Stimulated activated naive CD8-positive, alpha-beta T cell treated with anti-CD3 and anti-CD28 coated beads, Interleukin-15, Interleukin-2, amounts not matched to agents 100 ng/mL and 50 ng/mL, for 24 hours (primary cell): ENCODE measurements around the gene SIGLEC9.
"Not testable (repeated sequence)": the region's sequence is repeated elsewhere in the genome, so short reads cannot be mapped to it uniquely, and the experiment has no call there.

Experiments used
- H3K27ac Mint-ChIP-seq: one replicate; pipeline ENCODE4 v1.8.0; 2021; ENCODE audit warnings: mild to moderate bottlenecking, mixed read lengths
- H3K27me3 Mint-ChIP-seq: one replicate; pipeline ENCODE4 v1.8.0; 2021; ENCODE audit warnings: mixed read lengths
- H3K36me3 Mint-ChIP-seq: one replicate; pipeline ENCODE4 v1.8.0; 2021; ENCODE audit warnings: low read depth, mixed read lengths
- H3K4me1 Mint-ChIP-seq: one replicate; pipeline ENCODE4 v1.8.0; 2021; ENCODE audit warnings: low read depth, mixed read lengths
- H3K4me3 Mint-ChIP-seq: one replicate; pipeline ENCODE4 v1.8.0; 2021; ENCODE audit warnings: mild to moderate bottlenecking, mixed read lengths
- H3K9me3 Mint-ChIP-seq: one replicate; pipeline ENCODE4 v1.8.0; 2021; ENCODE audit warnings: mixed read lengths

Gene SIGLEC9

DNA sequence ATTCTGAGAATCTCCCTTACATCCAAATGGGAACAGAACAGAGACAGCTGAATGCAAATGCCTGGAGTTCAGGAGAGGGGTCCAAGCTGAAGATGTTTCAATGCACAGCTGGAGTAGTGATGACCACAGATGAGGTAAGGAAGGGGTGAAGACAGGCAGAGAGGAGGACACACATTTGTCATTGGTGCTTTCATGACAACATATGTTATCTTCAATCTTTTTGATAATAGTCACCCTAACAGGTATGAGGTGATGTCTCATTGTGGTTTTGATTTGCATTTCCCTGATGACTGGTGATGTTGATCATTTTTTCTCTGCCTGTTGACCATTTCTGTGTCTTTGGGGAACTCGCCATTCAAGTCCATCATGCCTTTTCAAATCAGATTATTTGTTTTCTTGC, 36.6 kb downstream of the SIGLEC9 start:
- no peaks in the 10 kb centered on the region for H3K9me3 Mint-ChIP-seq
- no peak overlapping the region for H3K4me3 Mint-ChIP-seq
- no peak overlapping the region for H3K27ac Mint-ChIP-seq
- H3K36me3 Mint-ChIP-seq = no peaks in the 10 kb centered on the region
- H3K4me1 Mint-ChIP-seq = peaks cover 10% of the 10 kb centered on the region
- peaks cover 3% of the 10 kb centered on the region for H3K27me3 Mint-ChIP-seq

DNA sequence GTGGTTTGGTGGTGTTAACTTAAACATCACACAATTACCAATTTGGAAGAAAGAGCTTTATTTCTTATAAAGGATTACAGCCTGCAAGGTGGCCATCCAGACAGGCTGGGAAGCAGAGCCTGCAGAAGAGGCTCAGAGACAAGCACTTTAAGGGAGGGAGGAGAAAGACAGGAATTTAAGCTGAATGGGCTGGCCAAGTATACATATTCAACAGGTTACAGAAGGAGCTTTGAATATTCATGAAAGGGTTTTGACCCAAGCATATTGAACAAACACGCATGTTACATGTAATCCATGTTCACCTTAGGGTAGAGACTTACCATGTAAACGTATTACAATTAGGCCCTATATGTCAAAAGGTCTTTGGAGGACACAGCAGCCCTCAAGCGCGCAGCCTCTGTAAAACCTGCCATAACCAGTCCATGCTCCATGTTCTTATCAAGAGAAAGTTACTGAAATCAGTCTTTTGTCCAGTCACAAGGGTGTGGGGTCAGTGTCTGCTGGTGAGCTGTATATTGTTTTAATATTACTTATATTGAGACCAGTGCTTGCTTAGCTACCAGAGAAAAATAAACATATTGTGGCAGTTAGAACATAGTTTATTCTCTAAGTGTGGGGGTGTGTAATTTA, 37.3 kb downstream of the SIGLEC9 start:
- peaks cover 15% of the 10 kb centered on the region for H3K4me1 Mint-ChIP-seq
- H3K4me3 Mint-ChIP-seq = no peak overlapping the region
- H3K9me3 Mint-ChIP-seq = no peaks in the 10 kb centered on the region
- H3K27me3 Mint-ChIP-seq = peaks cover 3% of the 10 kb centered on the region
- H3K36me3 Mint-ChIP-seq = no peaks in the 10 kb centered on the region
- H3K27ac Mint-ChIP-seq = no peak overlapping the region

DNA sequence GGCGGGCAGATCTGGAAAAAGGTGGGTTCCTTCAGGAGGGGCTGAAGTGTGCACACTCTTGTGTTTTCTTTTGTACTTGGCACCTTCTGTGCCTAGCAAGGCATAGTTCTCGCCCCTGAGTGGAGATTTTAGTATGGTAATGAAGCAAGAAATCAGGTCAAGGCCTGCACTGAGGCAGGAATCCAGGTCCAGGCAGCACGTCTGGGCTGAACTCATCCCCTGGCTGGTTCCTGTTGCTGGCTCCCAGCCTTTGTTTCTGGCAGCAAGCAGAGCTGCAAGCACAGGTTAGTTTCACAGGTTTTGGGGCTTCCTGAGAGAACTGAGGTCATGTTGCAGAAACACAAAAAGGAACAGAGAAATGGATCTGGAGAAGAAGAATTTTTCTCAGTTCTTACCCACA, 38.6 kb downstream of the SIGLEC9 start:
- Mint-ChIP-seq H3K27me3 (peaks cover 3% of the 10 kb centered on the region), H3K9me3 (no peaks in the 10 kb centered on the region), H3K4me3 (no peak overlapping the region), H3K4me1 (peaks cover 28% of the 10 kb centered on the region), H3K27ac (no peak overlapping the region), H3K36me3 (no peaks in the 10 kb centered on the region)

DNA sequence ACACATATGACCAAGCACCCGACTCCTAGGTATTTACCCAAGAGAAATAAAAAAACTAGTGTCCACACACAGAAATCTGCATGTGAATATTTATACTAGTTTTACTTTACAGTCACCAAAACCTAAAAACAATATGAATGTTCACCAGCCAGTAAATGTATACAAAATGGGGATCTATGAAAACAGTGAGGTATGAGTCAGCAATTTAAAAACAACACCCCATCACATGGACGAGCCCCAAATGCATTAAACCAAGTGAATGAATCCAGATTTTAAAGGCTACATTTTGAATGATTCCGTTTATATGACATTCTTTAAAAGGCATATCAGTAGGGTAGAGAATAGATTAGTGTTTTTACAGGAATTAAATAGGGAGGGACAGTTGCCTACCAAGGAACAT, 39.5 kb downstream of the SIGLEC9 start:
- no peak overlapping the region for H3K4me3 Mint-ChIP-seq
- H3K27ac Mint-ChIP-seq = no peak overlapping the region

DNA sequence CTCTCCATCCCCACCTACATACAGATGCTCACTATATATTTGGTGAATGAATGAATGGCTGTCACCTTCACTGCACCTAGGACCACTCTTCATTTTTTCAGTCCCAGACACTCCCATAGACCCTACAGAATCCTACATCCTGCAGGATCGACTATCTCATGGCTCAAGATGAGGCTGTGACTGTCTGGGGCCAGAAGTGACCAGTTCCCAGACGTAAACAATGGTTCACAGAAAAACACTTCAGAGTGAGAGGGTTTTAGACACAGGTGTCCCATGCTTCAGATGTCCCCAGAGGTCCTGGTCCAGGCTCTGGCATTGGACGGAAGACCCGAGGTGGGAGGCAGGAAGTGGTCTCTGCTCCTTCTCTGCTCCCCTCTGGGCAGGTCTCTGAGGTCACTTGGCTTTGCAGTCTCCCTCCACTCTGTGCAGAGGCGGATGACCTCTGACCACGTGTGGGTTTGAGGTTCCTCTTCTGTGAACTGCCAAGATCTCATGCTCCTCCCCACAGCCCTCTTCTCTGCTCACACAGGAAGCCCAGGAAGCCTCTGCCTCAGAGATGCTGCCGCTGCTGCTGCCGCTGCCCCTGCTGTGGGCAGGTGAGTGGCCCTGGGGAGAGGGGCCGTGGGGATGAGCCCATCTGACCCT, 42.3 kb downstream of the SIGLEC9 start:
- Mint-ChIP-seq H3K4me1 (peaks cover 29% of the 10 kb centered on the region), H3K27me3 (no peaks in the 10 kb centered on the region), H3K36me3 (no peaks in the 10 kb centered on the region), H3K4me3 (no peak overlapping the region), H3K27ac (no peak overlapping the region), H3K9me3 (no peaks in the 10 kb centered on the region)

More for the DNA sequence above, 39.5 kb downstream of the SIGLEC9 start:
- H3K27me3 Mint-ChIP-seq = no peaks in the 10 kb centered on the region
- H3K4me1 Mint-ChIP-seq = peaks cover 30% of the 10 kb centered on the region
- no peaks in the 10 kb centered on the region for H3K9me3 Mint-ChIP-seq
- no peaks in the 10 kb centered on the region for H3K36me3 Mint-ChIP-seq

DNA sequence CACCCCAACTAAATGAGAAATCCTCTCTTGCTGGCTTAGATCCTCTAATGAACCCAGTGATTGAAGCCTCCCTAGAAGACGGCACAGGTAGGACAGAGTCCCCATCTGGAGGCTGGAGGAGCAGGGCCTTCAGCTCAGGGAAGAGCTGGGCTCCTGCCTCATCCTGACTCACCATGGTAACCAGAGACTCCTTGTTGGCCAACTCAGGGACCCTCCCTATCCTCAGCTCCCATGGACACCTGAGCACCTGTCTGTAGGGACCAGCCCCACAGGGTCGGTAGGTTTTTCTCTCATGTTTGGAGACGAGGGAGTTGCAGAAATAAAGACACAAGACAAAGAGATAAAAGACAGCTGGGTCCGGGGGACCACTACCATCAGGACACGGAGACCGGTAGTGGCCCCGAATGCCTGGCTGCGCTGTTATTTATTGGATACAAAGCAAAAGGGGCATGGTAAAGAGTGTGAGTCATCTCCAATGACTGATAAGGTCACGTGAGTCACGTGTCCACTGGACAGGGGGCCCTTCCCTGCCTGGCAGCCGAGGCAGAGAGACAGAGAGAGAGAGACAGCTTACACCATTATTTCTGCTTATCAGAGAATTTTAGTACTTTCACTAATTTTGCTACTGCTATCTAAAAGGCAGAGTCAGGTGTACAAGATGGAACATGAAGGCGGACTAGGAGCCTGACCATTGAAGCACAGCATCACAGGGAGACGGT, 44.0 kb downstream of the SIGLEC9 start:
- Mint-ChIP-seq H3K27me3 (no peaks in the 10 kb centered on the region), H3K27ac (no peak overlapping the region), H3K4me3 (no peak overlapping the region), H3K36me3 (no peaks in the 10 kb centered on the region), H3K4me1 (peaks cover 29% of the 10 kb centered on the region), H3K9me3 (no peaks in the 10 kb centered on the region)

DNA sequence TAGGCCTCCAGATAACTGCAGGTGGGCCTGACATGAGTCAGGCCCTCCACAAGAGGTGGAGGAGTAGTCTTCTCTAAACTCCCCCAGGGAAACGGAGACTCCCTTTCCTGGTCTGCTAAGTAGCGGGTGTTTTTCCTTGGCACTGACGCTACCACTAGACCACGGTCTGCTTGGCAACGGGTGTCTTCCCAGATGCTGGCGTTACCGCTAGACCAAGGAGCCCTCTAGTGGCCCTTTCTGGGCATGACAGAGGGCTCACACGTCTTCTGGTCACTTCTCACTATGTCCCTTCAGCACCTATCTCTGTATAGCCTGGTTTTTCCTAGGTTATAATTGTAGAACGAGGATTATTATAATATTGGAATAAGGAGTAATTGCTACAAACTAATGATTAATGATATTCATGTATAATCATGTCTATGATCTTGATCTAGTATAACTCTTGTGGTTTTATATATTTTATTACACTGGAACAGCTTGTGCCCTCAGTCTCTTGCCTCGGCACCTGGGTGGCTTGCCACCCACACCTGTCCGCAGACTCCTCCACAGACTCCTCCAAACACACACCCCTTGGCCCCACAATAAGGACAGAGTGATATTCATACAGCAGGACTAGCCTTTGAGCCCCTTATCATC, 44.7 kb downstream of the SIGLEC9 start:
- H3K4me3 Mint-ChIP-seq = not testable (repeated sequence)

DNA sequence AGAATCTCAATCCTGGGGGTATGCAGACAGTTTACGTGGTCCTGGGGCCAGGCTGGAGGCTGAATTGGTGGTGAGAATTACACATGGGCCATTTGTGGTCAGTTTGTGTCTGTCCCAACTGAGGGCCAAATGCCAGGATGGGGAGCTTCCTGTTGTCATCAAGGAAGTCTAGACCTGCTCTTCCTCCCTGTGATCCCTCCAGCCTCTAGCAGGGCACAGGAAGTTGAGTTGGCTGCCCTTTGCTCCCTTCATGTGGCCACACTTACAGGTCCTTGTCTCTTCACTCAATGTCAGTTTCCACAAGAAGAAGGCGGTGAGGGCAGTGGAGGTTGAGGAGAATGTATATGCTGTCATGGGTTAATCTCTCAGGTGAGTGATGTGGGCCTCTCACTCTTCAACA, 47.5 kb downstream of the SIGLEC9 start:
- no peaks in the 10 kb centered on the region for H3K27me3 Mint-ChIP-seq

More for the DNA sequence above, 44.7 kb downstream of the SIGLEC9 start:
- H3K27me3 Mint-ChIP-seq, H3K36me3 Mint-ChIP-seq, H3K9me3 Mint-ChIP-seq, H3K27ac Mint-ChIP-seq: not testable (repeated sequence)
- peaks cover 29% of the 10 kb centered on the region for H3K4me1 Mint-ChIP-seq

DNA sequence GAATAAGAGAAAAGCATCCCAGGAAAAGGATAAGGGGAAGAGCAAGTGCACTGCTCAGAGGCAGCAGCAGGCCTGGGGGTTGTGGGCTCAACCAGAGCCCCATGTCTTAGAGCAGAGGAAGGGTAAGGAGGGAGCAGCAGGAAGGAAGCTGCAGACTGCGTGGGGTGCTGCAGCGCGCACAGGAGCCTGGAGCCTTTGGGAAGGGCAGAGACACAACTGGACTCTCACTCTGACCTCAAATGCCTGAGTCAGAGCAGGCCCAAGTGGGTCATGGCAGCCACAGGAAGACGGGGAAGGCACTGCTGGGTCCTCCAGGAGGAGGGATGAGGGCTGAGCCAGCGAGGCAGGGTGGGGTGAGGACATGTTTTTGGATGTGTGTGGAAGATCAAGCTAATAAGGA, 49.0 kb downstream of the SIGLEC9 start:
- H3K27ac Mint-ChIP-seq = no peak overlapping the region
- H3K36me3 Mint-ChIP-seq = no peaks in the 10 kb centered on the region
- H3K4me3 Mint-ChIP-seq = no peak overlapping the region
- no peaks in the 10 kb centered on the region for H3K27me3 Mint-ChIP-seq
- H3K4me1 Mint-ChIP-seq = peaks cover 7% of the 10 kb centered on the region
- H3K9me3 Mint-ChIP-seq = no peaks in the 10 kb centered on the region

More for the DNA sequence above, 47.5 kb downstream of the SIGLEC9 start:
- Mint-ChIP-seq H3K9me3 (no peaks in the 10 kb centered on the region), H3K4me1 (peaks cover 21% of the 10 kb centered on the region), H3K36me3 (no peaks in the 10 kb centered on the region), H3K4me3 (no peak overlapping the region), H3K27ac (no peak overlapping the region)

DNA sequence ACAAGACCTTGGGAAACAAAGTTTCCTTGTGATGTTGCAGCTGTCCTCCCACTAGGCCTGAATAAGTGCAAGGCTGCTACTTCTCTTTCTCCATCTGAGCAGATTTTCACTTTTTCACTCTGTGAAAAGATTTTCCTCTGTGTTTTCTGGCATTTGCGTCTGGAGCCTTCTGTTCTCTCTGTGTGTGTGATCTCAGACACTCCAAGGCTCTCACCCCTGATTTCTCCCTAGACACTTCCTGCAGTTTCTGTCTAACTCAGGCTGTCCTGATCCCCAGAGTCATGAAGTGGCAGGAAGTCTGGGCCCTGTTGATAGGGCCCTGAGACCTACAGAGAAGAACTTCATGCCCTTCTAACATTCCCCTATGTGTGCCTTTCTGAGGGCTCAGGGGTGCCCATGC, 54.5 kb downstream of the SIGLEC9 start:
- Mint-ChIP-seq H3K9me3 (no peaks in the 10 kb centered on the region), H3K4me1 (no peaks in the 10 kb centered on the region), H3K36me3 (no peaks in the 10 kb centered on the region), H3K27ac (no peak overlapping the region), H3K27me3 (peaks cover 9% of the 10 kb centered on the region), H3K4me3 (no peak overlapping the region)
